Left hindlimb (tissue), 1 donor: Measurements from ENCODE around the gene TBX19.

Experiments used
- DNase-seq: peaks from one replicate; pipeline ENCODE4 v3.0.0-alpha.2; 2018

The TBX19 gene

DNA sequence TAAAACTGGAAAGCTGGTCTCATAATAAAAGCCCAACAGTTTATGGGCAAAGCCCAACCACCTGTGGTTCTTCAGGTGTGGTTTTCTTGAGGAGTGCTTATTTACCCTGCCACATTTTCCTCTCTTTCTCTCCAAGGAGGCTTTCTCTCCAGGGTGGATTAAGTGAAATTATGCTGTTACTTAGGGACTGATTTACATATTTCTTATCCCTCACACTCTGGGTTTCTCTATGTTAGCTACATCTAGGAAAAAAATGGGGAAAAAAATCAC lies 4.8 kb downstream of the TBX19 start:
- DNase-seq: no peak

DNA sequence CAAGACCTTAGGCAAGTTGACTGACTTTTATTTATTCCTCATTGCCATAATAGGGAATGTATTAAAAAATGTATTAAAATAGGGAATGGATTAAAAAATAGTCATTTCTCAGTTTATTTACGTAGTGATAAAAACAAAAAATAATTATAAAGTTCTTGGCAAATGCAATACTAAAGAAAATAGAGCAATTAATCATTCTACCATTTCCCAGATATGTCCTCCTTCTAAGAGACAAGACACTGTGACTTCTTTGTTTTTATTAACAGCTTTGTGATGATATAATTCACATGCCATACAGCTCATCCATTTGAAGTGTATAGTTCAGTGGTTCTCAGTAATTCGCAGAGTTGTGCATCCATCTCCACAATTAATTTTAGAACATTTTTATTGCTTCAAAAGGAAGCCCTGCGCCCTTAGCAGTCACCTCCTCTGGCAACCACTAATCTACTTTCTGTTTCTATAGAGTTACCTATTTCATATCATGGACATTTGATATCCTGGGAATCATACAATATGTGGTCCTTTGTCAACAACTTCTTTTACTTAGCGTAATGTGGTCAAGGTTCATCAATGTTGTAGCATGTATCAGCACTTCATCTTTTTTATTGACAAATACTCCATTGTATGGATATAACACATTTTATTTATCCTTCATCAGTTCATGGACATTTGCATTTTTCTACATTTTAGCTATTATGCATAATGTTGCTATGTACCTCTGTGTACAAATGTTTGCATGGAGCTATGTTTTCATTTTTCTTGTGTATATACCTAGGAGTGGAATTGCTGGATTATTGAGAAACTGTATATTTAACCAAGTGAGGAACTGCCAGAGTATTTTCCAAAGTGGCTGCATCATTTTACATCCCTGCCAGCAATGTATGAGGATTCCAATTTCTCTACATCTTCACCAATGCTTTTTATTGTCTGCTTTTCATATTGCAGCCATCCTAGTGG lies 5.6 kb downstream of the TBX19 start:
- no peak for DNase-seq

DNA sequence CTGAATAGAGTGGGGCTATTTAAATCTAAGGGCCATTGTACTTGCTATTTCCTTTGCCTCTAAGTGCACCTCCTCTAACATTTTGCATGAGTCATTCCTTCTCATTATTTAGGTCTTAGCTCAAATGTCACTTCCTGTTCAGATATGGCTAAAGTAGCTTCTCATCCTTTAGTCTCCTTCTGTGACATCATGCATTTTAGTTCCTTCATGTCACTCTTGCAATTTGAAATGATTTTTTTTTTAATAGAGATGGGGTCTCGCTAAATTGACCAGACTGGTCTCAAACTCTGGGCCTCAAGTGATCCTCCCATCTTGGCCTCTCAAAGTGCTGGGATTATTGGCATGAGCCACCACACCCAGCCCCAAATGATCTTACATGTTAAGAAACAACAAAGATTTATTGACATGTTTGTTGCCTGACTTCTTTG lies 6.6 kb downstream of the TBX19 start:
- no peak for DNase-seq

DNA sequence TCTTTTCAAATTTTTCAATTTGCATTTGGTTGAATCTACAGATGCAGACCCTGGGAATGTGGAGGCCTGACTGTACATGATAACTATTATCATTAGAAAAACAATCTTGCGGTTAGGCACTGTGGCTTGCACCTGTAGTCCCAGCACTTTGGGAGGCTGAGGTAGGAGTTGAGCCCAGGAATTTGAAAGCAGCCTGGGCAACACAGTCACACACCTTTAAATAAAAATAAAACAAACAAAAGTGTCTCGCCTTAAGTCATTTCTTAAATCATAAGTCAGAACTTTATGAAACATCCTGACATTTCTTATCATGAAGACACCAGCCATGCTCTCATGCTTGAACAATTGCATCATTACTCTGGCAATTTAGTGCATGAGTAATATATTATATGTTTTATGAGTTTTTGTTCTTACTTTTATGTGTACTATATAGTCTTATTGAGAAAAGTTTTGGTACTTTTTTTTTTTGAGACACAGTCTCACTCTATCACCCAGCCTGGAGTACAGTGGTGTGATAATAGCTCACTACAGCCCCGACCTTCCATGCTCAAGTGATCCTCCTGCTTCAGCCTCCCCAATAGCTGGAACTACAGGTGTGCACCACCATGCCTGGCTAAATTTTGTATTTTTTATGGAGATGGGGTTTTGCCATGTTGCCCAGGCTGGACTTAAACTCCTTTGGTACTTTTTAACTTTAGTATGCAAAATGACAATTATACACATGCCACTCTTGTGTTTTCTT lies 7.8 kb downstream of the TBX19 start:
- DNase-seq: no peak

DNA sequence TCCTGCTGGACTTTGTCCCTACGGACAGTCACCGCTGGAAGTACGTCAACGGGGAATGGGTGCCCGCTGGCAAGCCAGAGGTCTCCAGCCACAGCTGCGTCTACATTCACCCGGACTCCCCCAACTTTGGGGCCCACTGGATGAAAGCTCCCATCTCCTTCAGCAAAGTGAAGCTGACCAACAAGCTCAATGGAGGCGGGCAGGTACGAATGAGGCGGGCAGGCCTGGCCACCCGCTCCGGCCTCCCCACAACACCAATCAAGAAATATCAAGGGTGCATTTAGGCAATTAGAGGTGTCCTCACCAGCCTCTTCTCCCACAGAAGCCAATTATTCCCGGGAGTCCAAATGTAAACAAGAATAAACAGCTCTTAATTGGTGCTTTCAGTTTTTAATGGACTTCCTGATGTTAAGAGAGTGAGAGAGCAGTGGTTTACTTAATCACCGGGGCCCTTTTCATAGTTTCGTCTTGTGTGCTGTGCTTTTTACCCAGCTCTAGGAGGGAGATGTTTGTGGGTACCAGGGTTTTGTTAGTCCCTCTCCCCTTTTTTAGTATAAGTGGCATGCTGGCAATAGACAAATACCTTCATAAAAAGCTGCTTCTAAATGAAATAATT lies 10.7 kb downstream of the TBX19 start:
- no peak for DNase-seq

DNA sequence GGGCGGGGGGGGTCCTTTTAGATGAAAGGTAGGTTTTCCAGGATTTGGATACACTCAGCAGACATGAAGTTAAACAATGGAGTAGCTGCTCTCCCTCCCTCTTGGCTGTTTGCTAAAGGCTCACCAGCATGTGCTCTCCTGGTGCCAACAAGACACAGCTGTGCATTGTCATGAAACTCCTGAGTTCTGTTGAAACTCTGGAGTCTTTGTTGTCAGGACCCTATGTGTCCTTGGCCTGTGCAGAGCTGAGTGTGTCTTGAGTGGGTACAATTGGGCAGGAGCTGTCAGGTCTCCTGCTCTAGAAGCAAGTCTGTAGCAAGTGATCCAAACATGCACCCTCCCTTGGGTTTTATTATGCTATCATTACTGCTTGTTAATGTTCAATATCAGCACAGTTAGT lies 12.7 kb downstream of the TBX19 start:
- DNase-seq: no peak

DNA sequence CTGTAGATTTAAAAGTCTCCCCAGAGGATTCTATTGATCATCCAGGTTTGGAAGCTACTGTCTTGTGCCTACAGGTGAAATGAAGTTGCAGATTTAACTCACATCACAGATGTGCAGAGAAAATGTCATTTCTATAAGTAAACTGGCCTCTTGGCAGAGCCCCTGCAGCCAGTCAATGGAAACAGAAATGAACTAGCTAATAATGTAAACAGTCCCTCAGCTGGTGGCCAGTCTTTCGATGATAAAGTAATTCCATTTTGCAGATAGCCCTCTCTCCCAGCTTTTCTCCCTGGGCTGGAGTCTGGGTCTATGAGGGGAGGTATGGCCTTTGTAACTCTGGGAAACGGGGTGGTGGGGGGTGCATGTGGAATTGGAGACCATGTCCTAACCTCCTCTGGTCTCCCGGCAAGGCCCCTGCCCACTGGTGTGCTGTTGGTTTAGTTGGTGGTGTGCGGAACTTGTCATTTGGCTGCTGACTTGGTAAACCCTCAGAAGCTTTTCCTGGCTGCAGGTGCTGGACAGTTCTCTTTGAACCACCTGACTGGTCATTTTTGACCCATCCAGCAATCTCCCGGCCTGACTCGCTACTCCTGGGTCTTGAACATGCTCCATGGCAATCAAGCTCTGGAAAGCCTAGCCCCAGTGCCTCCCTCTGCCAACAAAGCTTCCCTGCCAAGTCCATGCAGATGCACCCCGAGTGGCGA lies 14.9 kb downstream of the TBX19 start:
- no peak for DNase-seq

DNA sequence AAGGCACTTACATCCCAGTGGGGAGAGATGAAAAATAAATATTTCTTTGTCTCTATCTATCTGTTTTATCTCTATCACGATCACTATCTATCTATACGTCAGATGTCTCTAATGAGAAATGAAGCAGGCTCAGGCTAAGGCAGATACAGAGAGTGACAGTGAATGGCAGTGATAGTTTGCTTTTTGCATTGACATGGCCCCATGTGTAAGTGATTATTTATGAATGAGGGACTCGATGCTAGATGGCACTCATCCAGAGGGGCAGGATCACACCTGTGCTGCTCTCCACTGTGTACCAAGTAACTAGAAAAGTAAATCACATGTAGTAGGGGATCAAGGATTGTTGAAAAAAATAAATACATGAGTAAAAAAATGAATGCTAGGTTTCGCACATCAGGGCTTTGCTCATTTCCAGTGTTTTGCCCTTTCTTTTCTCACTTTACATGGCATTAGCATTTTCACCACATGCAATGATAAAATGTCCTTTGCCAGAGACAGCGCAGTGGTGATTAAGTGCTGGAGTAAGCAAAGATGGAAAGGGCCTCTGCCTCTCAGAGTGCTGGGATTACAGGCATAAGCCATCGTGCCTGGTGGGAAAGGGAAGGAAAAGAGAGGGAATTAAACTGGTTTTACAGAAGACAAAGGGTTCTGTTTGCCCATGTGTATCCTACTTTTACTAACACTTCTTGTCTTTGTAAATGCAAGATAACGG lies 16.5 kb downstream of the TBX19 start:
- no peak for DNase-seq

DNA sequence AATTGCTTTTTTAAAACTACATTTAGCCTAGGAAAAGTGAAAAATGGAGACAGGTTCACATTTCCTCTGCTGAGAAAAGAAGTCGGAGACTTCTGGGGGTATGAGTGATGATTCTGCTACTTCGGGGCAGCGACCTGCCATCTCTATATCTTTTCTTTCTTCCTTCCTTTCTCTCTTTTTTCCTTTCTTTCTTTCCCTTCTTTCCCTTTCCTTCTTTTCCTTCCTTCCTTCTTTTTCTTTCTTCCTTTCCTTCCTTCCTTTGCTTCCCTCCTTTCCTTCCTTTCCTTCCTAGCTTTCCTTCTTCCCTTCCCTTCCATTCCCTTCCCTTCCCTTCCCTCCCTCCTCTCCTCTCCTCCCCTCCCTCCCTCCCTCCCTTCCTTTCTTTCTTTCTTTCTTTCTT lies 17.8 kb downstream of the TBX19 start:
- DNase-seq: no peak

DNA sequence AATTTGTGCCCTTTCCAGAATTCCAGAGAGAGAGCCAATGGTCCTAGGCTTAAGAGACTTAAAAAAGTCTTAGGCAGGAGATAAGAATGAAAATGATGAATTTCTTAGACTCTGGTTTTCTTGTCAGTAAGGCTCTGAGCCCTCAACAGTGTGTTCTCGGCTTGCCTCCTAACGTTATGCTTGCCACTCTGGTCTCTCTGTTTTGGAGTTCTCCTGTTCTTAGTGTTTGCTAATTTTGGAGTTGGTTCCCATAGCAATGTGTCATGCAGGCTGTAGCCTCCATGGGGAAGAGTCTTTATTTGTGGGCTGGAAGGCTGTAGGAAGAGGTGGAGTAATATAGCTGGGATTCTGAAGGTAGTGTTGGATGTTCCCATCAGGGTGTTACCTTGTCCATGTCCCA lies 19.9 kb downstream of the TBX19 start:
- DNase-seq: no peak

DNA sequence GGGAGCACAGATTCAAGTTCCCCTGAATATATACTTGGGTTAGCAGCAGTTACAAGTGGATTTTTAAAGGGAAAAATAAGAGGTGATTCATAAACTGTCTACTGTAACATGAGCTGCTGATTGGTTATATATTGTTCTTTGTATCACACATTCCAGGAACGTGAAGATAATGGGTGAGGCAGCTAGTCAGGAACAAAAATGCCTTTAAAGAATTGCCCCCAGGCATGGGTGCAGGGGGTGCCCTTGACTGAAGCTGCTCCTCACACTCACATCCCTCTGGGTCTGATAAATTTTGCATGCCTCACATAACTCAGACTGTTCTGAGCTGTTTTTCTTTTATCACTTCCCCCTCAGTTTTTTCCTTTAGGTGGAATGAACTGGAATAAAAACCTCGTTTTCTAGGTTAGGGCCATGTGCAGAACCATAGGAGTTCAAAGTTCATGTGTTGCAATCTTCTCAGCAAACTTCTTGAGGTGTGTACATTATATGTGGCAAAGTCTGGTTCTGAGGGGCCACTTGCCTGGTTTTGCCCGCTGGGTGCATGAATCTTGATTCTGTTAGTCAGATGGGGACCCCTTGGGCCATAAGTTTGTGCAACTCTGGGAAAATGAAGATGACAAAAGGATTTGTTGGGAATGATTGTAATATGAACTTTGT lies 21.1 kb downstream of the TBX19 start:
- DNase-seq: no peak

DNA sequence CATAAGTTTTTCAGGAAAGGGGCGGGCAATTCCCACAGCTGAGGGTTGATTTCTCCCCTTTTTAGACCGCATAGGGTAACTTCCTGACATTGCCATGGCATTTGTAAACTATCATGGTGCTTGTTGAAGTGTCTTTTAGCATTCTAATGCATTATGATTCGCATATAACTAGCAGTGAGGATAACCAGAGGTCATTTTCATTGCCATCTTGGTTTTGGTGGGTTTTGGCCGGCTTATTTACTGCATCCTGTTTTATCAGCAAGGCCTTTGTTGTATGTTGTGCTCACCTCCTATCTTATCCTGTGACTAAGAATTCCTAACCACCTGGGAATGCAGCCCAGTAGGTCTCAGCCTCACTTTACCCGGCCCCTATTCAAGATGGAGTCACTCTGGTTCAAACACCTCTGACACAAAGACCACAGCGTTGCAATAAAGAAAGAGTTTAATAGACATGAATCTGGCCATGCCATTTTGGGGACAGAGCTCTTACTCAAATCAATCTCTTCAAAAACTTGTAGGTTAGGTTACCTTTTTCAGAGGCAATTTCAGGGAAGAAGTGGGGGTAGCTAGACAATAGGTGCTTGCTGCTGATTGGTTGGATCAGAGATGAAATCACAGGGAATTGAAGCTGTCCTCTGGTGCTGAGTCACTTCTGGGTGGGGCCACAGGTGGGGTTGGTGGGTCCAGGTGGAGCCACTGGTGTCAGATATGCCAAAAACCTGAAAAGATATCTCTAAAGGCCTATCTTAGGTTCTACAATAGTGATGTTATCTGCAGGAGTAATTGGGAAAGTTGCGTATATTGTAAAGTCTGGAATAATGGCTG lies 23.3 kb downstream of the TBX19 start:
- DNase-seq: no peak

DNA sequence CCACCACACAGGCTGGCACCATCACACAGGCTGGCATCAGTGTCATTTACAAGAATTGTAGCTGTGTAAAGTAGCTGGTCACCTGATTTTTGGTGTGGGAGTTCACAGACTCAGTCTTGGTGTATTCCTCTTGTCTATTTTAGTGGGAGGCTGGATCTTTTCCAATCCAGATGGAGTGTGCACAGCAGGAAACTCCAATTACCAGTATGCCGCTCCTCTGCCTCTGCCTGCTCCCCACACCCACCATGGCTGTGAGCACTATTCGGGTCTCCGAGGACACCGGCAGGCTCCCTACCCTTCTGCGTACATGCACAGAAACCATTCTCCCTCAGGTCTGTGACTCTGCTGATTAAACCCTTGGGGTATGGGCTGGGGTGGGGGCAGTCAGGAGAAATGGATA lies 24.2 kb downstream of the TBX19 start:
- DNase-seq: no peak

DNA sequence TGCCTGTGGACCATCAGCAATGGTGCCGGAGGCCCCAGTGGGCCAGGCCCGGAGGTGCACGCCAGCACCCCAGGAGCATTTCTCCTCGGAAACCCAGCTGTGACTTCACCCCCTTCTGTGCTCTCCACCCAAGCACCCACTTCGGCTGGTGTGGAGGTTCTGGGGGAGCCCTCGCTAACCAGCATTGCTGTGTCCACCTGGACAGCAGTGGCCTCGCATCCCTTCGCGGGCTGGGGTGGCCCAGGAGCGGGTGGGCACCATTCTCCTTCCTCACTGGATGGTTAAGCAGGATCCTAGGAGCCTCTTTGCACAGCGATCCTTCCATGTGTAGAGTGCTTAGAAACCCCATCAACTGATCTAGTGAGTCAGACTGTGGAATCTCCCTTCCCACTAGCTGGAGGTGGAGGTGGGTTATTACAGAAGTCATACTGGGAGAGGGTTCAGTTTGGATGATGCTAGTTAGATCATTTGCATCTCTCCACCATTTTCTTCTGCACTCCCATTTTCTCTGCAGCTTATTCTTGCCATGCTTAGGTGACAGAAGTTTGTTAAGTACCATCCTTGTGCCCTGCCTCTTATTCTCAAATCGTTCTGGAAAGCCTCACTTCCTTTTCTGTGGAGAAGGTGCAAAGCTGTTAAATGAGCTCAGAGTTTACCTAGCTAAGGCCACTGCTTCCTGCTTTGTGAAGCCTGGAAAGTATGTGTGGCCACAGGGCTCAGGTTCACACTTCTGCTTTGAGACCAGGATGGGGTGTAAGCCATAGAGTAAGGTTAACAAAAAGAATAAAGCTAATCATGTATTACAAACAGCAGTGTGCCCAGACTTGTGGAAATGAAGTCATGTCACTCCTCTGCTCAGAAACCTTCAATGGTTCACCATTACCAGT lies 32.3 kb downstream of the TBX19 start:
- DNase-seq: no peak

DNA sequence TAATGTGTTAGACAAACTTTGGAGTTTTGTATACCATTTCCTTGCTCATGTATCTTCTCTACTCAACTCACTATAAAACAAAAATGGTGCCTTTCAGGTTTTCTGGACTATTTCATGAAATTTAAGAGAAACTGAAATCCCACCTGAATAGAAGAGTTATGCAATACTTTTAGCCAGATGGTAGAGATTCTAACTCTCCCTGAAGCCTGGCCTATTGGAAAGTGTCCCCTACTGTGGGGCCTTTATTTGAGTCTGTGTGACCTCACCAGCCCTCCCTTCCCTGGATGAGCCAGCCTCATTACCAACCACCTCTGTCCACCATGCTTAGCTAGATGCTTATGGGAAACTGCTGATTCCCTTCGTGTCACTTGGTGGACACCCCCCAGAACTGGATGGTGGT lies 35.5 kb downstream of the TBX19 start:
- DNase-seq: no peak

DNA sequence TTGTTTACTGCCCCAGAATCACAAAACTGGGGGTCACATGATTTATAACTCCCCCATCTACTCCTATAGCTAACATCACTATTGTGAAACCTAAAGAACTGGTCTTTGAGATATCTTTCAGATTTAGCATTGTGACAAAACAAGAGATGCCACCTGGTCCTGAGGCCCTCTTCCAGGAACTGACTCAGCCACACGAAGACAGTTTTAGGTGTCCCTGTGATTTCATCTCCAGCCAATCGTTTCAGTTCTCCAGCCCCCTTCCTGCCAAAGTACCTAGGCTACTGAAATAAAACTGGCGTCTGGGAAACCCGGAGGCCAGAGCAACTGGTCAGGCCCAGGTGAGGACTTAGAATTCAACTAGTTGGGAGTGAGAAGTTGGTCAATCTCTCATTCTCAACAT lies 36.6 kb downstream of the TBX19 start:
- DNase-seq: no peak

DNA sequence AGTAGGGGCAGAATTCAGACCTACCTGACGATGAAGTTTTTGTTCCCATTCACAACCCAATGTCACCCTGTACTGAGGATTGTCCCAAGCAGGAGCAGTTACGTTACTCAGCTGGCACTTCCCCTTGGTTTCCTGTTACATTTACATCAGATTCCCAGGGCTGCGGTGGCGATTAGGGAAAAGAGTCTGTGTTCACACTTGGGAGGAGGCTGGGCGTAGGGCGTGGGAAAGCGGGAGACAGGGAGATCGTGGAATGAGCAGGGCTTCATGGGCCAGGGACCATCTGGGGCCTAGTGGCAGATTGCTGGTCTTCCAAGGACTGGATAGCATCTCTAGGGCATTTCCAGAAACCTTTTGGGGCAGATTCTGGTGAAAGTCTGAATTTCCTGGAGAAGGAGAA lies 39.0 kb downstream of the TBX19 start:
- DNase-seq: no peak

DNA sequence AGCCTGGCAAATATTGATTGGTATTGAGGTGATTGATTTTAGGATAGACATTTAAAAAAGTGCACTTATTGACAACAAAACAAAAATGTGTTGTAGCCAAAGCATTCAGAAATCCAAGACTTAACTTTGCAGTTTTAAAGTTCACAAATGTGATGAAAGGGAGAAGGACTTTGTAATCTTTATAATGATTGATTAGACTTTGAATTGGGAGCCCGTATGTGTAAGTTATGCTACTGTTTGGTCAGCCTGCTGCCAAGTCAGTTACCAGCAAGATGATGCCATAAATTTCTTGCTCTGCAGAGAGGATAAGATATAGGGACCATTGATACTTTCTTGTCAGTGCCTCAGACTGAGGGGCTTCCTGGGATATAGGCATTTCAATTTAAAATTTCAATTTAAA lies 39.5 kb downstream of the TBX19 start:
- DNase-seq: no peak

DNA sequence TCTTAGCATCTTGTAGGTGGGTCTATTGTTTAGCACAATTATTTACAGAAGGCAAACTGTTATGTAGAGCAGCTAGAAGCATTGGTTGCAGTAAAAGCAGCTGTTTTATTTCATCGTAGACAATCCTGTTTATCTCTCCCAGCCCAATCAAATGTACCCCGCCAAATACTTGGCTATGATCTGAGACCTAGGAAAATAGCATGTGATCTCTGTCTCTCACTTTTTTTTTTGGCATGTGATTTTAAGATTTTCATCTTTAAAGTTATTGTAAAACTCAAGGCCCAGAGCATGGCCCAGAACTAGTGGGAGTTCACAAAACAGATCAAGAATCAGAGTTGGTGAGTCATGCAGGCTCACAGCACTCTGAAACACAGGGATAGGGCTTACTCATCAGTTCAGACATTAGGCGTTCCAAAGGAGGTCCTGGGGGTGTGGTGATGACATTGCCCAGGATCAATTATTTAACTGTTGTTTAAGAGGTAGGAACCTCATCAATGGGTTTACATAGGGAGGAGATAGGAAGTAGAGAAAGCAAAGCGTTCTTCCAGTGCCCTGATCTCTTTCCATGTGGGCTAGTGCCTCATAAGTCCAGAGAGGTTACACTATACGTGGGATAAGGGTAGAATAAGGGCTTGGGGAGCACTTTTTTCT lies 40.2 kb downstream of the TBX19 start:
- no peak for DNase-seq

DNA sequence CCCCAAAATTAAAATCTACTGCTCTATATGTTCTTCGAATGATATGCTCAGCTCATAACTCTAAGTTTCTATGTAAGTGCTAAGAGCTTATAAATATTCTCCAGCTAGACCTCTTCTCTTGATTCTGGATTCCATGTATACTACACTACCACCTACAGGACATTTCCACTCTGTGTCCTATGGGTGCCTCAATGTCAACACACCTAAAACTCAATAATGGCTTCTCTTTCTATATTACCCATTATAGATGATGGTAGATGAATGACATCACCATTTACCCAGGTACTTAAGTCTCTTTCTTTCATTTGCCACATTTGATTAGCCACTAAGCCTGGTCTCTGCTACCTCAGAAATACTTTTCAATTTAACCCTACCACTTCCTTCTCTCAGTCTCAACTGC lies 41.3 kb downstream of the TBX19 start:
- DNase-seq: no peak
